ENCODE results near the gene MYO1G.

MYO1G gene

DNA sequence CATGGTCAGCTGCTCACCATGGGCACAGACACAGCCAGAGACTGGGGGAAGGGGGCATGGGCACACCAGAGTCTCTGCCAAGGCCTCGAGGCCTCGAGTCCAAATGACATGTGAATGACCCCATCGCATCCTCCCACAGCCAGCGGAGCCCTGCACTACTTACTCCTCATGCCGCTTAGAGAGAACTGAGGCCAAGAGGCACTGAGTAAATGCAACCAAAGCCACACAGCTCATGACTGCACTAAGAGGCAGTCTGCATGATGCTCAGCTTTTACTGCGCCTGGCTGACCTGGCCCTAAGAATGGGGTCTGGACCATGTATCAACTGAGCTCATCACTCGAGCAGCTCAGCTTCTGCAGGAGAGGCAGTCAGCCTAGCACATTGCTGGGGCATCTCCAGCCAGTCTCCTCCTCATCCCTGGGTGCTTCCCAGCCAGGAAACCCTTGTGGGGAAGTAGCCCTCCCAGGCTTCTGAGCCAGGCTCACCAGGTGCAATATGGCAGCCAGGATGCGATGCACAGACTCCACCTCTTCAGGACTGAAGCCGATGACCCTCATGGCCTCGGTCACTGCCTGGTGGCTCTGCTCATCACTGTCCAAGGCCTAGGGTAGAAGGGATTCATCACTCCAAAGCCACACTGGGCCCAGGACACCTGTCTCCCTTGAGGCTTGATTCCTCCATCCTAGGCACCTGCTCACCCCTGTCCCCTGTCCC lies 7.5 kb downstream of the MYO1G start:
- H3K4me3 ChIP-seq (ENCODE audit: control insufficient read depth, low read depth, low read length) = no peak overlapping the region
- no peak for DNase-seq (ENCODE audit: low read depth)
- TF ChIP-seq, protein P1, sequence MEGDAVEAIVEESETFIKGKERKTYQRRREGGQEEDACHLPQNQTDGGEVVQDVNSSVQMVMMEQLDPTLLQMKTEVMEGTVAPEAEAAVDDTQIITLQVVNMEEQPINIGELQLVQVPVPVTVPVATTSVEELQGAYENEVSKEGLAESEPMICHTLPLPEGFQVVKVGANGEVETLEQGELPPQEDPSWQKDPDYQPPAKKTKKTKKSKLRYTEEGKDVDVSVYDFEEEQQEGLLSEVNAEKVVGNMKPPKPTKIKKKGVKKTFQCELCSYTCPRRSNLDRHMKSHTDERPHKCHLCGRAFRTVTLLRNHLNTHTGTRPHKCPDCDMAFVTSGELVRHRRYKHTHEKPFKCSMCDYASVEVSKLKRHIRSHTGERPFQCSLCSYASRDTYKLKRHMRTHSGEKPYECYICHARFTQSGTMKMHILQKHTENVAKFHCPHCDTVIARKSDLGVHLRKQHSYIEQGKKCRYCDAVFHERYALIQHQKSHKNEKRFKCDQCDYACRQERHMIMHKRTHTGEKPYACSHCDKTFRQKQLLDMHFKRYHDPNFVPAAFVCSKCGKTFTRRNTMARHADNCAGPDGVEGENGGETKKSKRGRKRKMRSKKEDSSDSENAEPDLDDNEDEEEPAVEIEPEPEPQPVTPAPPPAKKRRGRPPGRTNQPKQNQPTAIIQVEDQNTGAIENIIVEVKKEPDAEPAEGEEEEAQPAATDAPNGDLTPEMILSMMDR (IDR thresholded peaks at IDR 0.05; ENCODE audit: control insufficient read depth, insufficient read depth, low read depth, low read length, missing control alignments) = no peak

DNA sequence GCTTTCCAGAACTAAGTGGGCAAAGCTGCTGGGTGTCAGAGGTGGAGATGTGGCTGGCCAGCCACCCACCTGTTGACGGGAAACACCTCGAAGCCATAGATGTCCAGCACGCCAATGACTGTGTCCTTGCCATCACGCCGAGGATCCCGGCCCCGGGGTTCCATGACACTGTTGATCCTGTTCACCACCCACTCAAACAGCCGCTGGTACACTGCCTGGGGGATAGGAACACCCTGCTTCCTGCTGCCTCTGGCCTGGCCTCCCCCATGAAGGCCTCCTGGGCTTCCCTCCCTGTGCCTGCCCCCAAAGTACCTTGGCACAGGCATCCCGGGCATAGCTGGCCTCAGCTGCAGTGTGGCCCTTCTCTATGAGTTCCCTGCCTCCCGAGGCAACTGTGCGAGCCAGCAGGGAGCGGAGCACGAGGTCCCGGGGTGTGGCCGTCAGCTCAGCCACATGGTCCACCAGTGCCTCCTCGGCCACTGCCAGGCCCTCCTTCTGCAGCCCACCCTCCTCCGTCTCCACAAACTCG lies 8.2 kb downstream of the MYO1G start:
- H3K4me3 ChIP-seq (ENCODE audit: control insufficient read depth, low read depth, low read length) = no peak overlapping the region
- DNase-seq (ENCODE audit: low read depth) = no peak
- TF ChIP-seq, protein P1 (IDR thresholded peaks at IDR 0.05; ENCODE audit: control insufficient read depth, insufficient read depth, low read depth, low read length, missing control alignments) = no peak

DNA sequence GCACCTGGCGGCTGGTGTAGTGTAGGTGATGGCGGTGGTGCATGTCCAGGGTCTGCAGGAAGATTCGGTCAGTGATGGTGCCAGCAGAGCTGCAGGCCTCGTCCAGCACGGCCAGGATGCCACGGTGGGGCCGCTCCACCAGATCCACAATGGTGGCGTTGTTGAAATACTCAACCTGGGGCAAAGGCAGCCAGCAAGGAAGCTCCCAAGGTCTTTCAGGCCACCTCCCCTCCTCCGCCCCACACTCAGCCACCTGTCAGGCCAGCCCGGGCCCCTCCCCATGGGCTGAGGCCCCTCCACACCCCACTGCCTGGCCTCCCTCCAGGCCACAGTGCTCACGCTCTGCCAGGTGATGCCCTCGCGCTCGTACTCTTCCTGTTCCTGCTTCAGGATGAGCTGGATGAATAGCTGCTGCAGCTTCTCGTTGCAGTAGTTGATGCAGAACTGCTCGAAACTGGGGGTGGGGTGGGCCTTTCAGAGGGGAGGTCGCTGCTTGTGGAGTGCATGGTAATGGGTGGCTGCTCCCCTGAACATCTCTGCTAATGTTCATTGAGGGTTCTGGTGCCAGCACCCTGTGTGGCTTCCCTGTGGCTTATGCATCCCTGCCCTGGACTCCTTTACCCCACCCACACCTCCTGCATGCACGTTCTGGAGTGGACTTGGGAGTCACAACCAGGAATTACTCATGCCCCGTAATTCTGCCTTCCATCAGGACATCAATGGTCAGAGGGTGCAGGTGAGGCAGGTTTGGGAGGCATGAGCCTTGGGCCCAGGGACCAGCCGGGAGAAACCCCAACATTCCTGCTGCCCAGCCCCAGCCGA lies 8.9 kb downstream of the MYO1G start:
- TF ChIP-seq, protein P1 (IDR thresholded peaks at IDR 0.05; ENCODE audit: control insufficient read depth, insufficient read depth, low read depth, low read length, missing control alignments) = no peak
- DNase-seq (ENCODE audit: low read depth) = no peak
- no peak overlapping the region for H3K4me3 ChIP-seq (ENCODE audit: control insufficient read depth, low read depth, low read length)

GRCh38 chr7:44969049-44969700 lies 9.6 kb downstream of the MYO1G start:
- no peak for DNase-seq (ENCODE audit: low read depth)
- H3K4me3 ChIP-seq (ENCODE audit: control insufficient read depth, low read depth, low read length) = no peak overlapping the region
- TF ChIP-seq, protein P1 (IDR thresholded peaks at IDR 0.05; ENCODE audit: control insufficient read depth, insufficient read depth, low read depth, low read length, missing control alignments) = no peak

GRCh38 chr7:44967571-44968446 lies 11.0 kb downstream of the MYO1G start:
- H3K4me3 ChIP-seq (ENCODE audit: control insufficient read depth, low read depth, low read length) = no peak overlapping the region
- no peak for DNase-seq (ENCODE audit: low read depth)
- TF ChIP-seq, protein P1 (IDR thresholded peaks at IDR 0.05; ENCODE audit: control insufficient read depth, insufficient read depth, low read depth, low read length, missing control alignments) = peak; percentile 38
